SU-DHL-6 (cell line): ENCODE results near the gene KPNA4.

Experiments used
- EZH2phosphoT487 ChIP-seq: fragments of 200-600 bp; sonication (generic), shearing (Covaris generic); conservative IDR thresholded peaks from 2 replicates; pipeline ENCODE4 v1.6.1; 2018; ENCODE audit warnings: mild to moderate bottlenecking, antibody characterized with exemption, low read length, moderate library complexity, mixed read lengths
- TF ChIP-seq, protein P1 (sequence below): fragments of 200-600 bp; sonication (generic); IDR thresholded peaks from one replicate; pipeline ENCODE4 v1.5.1; 2017; ENCODE audit warnings: antibody characterized with exemption, mild to moderate bottlenecking, low read length, moderate library complexity; ENCODE audit not compliant: insufficient read depth, poor library complexity, severe bottlenecking

DNA sequence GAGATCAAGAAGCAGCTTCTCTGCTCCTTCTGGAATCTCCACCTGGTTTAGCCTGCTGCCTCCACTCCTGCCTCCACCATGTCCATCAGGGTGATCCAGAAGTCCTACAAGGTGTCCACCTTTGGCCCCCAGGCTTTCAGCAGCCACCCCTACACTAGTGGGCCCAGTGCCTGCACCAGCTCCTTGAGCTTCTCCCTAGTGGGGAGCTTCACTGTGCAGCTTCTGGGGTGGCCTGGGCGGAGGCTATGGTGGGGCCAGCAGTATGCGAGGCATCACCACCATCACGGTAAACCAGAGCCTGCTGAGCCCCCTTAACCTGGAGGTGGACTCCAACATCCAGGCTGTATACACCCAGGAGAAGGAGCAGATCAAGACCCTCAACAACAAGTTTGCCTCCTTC, 2.4 kb upstream of the KPNA4 start:
- TF ChIP-seq, protein P1, sequence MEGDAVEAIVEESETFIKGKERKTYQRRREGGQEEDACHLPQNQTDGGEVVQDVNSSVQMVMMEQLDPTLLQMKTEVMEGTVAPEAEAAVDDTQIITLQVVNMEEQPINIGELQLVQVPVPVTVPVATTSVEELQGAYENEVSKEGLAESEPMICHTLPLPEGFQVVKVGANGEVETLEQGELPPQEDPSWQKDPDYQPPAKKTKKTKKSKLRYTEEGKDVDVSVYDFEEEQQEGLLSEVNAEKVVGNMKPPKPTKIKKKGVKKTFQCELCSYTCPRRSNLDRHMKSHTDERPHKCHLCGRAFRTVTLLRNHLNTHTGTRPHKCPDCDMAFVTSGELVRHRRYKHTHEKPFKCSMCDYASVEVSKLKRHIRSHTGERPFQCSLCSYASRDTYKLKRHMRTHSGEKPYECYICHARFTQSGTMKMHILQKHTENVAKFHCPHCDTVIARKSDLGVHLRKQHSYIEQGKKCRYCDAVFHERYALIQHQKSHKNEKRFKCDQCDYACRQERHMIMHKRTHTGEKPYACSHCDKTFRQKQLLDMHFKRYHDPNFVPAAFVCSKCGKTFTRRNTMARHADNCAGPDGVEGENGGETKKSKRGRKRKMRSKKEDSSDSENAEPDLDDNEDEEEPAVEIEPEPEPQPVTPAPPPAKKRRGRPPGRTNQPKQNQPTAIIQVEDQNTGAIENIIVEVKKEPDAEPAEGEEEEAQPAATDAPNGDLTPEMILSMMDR, result no peak
- TF ChIP-seq EZH2phosphoT487, result no peak
